MCF 10A (cell line): Measurements from ENCODE around the gene AP2B1. TPM values are rescaled to one million over a fixed set of nuclear protein-coding genes. Genes with fewer than 3 reads are reported as not detected.

Experiments
- BruUV-seq: library from RNA; stranded (reverse); fragments of 400-500 nt; replicated peaks from 2 replicates; lab custom pipeline; 2021; lab: Mats Ljungman, UMichigan
- CTCF ChIA-PET: fragments of 300-600 bp; sonication (Branson Sonifier 250); formaldehyde crosslinking; extraction: SDS; loops from one replicate; lab custom pipeline; 2021; ENCODE audit warnings: antibody characterized with exemption, inconsistent platforms; lab: Yijun Ruan, JAX
- POLR2A ChIA-PET: fragments of 300-600, 350-650 bp; sonication (Branson Sonifier 250); formaldehyde crosslinking; extraction: SDS; loops from one replicate; lab custom pipeline; 2020; ENCODE audit warnings: antibody characterized with exemption, inconsistent platforms; lab: Yijun Ruan, JAX
- DNase-seq: peaks from one replicate; pipeline ENCODE4 v3.0.0-alpha.2; 2018; ENCODE audit not compliant: unreplicated experiment
- H3K27ac Mint-ChIP-seq: one replicate; pipeline ENCODE4 v1.8.0; 2022; ENCODE audit warnings: mild to moderate bottlenecking, low read depth, mixed read lengths; ENCODE audit not compliant: unreplicated experiment
- H3K27me3 Mint-ChIP-seq: one replicate; pipeline ENCODE4 v1.8.0; 2022; ENCODE audit warnings: mixed read lengths; ENCODE audit not compliant: insufficient read depth, unreplicated experiment
- H3K36me3 Mint-ChIP-seq: one replicate; pipeline ENCODE4 v1.8.0; 2022; ENCODE audit warnings: mild to moderate bottlenecking, moderate library complexity, mixed read lengths; ENCODE audit not compliant: insufficient read depth, unreplicated experiment
- H3K4me1 Mint-ChIP-seq: one replicate; pipeline ENCODE4 v1.8.0; 2022; ENCODE audit warnings: mixed read lengths; ENCODE audit not compliant: insufficient read depth, unreplicated experiment
- H3K4me3 Mint-ChIP-seq: one replicate; pipeline ENCODE4 v1.8.0; 2022; ENCODE audit warnings: mild to moderate bottlenecking, moderate library complexity, mixed read lengths; ENCODE audit not compliant: unreplicated experiment
- H3K9me3 Mint-ChIP-seq: one replicate; pipeline ENCODE4 v1.8.0; 2022; ENCODE audit warnings: mixed read lengths; ENCODE audit not compliant: unreplicated experiment
- intact Hi-C: fragments of 100-400 bp; cut with micrococcal nuclease; formaldehyde crosslinking; loops from 2 replicates; pipeline ENCODE4 v1.14.1; 2022
- total RNA-seq: library from RNA; stranded (reverse); gene quantifications from 2 replicates; pipeline ENCODE4 v1.2.3, GENCODE V29; 2022
- TF ChIP-seq, protein P1 (sequence below): fragments of 200-600 bp; IDR thresholded peaks from one replicate; pipeline ENCODE4 v1.8.0; 2022; ENCODE audit warnings: antibody characterized with exemption, mild to moderate bottlenecking; ENCODE audit not compliant: unreplicated experiment

The AP2B1 gene
- total RNA-seq, 1 experiment from 2014 or later: 227 TPM

DNA sequence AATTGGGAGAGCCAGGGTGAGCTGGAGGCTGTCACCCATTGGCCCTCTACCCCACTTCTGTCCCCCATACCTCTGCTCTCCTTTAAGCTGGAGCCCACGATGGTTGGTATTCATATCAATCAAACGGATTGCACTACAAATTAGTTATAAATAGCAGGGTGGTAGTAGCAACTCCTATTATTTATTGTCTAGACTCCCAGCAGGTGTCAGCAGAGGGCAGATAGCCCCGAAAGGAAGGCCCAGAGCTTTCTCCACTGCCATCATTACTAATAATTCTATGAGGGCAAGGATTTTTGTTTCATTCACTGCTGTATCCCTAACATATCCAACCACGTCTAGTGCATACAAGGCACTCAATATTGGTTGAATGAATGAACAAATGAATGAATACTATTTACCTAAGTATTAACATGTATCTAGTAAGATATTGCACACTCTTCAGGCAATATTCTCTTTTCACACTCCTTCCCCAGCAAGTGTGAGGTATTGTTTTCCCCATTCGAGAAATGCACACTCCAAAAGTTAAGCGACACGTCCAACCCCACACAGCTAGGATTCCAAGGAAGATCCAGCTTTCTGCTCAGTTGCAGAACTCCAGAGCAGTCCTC lies 179.9 kb downstream of the AP2B1 start:
- ChIA-PET POLR2A (interaction anchor here (0.8 to 27.6 kb wide), 4 partner anchors 8 to 42 kb away, joined by 3 to 736 read pairs (median 247); partner anchors contain the start of genes MMP28 and TAF15), CTCF (interaction anchor here (0.7 to 30.0 kb wide), 13 partner anchors 9 to 155 kb away, joined by 3 to 684 read pairs (median 6); partner anchors contain the start of genes GAS2L2, MMP28 and TAF15)
- intact Hi-C loops: loop anchor here (1.0 kb wide), 1 partner anchor 37 kb away; no protein-coding TSS in a partner anchor
- no TSS peak for BruUV-seq
- Mint-ChIP-seq H3K4me3 (no peak overlapping the region), H3K9me3 (no peaks in the 10 kb centered on the region), H3K4me1 (peaks cover 13% of the 10 kb centered on the region), H3K27ac (no peak overlapping the region), H3K27me3 (no peaks in the 10 kb centered on the region), H3K36me3 (peaks cover 12% of the 10 kb centered on the region)
- peak; percentile 69 for DNase-seq
- TF ChIP-seq, protein P1, sequence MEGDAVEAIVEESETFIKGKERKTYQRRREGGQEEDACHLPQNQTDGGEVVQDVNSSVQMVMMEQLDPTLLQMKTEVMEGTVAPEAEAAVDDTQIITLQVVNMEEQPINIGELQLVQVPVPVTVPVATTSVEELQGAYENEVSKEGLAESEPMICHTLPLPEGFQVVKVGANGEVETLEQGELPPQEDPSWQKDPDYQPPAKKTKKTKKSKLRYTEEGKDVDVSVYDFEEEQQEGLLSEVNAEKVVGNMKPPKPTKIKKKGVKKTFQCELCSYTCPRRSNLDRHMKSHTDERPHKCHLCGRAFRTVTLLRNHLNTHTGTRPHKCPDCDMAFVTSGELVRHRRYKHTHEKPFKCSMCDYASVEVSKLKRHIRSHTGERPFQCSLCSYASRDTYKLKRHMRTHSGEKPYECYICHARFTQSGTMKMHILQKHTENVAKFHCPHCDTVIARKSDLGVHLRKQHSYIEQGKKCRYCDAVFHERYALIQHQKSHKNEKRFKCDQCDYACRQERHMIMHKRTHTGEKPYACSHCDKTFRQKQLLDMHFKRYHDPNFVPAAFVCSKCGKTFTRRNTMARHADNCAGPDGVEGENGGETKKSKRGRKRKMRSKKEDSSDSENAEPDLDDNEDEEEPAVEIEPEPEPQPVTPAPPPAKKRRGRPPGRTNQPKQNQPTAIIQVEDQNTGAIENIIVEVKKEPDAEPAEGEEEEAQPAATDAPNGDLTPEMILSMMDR: peak; percentile 59

DNA sequence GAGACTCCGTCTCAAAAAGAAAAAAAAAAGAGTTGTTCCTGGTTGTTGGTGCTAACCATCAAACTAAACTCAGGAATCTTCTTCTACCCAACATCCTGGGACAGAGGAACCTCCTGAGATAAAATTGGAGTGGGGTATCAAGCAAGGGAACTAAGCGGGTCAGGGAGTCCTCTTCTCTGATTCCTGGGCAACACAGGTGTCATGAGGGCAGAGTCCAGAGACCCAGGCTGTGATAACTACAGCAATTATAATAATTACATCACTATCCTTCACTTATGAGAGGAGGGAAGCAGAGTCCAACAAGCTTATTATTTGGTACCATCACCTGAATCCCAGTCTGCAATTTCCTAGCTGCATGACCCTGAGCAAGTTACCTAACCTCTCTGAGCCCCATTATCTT lies 181.7 kb downstream of the AP2B1 start:
- peaks cover 13% of the 10 kb centered on the region for H3K4me1 Mint-ChIP-seq
- intact Hi-C loops: no loop called here
- H3K4me3 Mint-ChIP-seq: no peak overlapping the region
- peaks cover 20% of the 10 kb centered on the region for H3K36me3 Mint-ChIP-seq
- TF ChIP-seq, protein P1: no peak
- ChIA-PET POLR2A (interaction anchor here (26.1 to 27.6 kb wide), 2 partner anchors 21 to 40 kb away, joined by 489 to 736 read pairs; partner anchors contain the start of genes MMP28 and TAF15), CTCF (interaction anchor here (1.0 to 30.0 kb wide), 4 partner anchors 17 to 70 kb away, joined by 3 to 684 read pairs (median 78); partner anchors contain the start of genes MMP28 and TAF15)
- H3K27me3 Mint-ChIP-seq: no peaks in the 10 kb centered on the region
- DNase-seq: no peak
- H3K9me3 Mint-ChIP-seq: no peaks in the 10 kb centered on the region
- no peak overlapping the region for H3K27ac Mint-ChIP-seq
- BruUV-seq: no TSS peak

DNA sequence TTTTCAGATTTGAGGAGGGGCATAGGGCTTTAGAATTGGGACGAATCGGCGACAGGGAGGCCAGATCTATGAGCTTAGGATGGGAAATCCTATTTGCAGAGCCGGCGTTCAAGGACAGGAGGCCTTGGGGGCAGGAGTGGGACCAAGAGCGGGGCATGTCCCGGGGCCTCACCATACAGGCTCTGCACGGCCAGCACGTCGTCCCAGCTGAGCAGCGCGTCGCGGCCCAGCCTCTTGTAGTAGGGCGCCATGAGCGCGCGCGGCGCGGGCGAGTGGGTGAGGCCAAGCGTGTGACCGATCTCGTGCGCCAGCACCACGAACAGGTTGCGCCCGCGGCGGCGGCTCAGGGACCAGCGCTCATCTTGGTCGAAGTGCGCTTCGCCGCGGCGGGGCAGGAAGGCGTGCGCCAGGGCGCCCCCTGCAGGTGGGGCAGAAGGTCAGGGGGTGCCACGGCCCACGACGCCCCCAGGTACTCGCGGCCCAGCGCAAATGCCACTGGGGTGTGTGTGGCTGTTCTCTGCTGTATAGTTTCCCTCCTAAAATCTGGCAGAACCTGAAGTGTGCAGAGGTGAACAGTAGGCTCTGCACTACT lies 182.9 kb downstream of the AP2B1 start:
- H3K27me3 Mint-ChIP-seq: no peaks in the 10 kb centered on the region
- POLR2A ChIA-PET: interaction anchor here (0.5 to 27.6 kb wide), 3 partner anchors 20 to 705 kb away, joined by 3 to 736 read pairs (median 489); partner anchors contain the start of genes MMP28 and TAF15
- peaks cover 20% of the 10 kb centered on the region for H3K36me3 Mint-ChIP-seq
- TF ChIP-seq, protein P1: peak; percentile 50
- no TSS peak for BruUV-seq
- H3K4me1 Mint-ChIP-seq: peaks cover 16% of the 10 kb centered on the region
- H3K4me3 Mint-ChIP-seq: no peak overlapping the region
- intact Hi-C loops: no loop called here
- no peak for DNase-seq
- no peak overlapping the region for H3K27ac Mint-ChIP-seq
- H3K9me3 Mint-ChIP-seq: no peaks in the 10 kb centered on the region
- CTCF ChIA-PET: interaction anchor here (0.6 to 30.0 kb wide), 9 partner anchors 10 to 508 kb away, joined by 3 to 684 read pairs (median 4); partner anchors contain the start of genes MMP28 and TAF15

DNA sequence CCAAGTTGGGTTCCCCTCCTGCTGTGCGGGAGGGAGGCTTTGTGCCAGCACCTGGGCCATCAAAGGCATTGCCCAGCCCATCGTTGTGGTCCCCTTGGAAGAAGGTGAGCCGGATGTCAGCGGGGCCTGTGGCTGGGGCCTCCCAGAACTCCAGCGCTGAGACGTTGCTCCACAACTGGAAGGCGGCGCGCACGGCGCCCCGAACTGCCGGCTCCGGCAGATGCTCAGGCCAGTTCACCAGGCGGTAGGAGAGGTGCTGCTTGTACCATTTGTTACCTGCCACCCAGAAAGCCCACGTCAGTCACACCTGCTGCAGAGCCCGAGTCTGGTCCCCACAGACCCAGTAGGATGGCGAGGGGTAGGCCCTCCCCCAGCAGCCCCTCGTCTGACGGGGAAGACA lies 186.0 kb downstream of the AP2B1 start:
- POLR2A ChIA-PET: interaction anchor here (26.1 to 27.6 kb wide), 2 partner anchors 17 to 36 kb away, joined by 489 to 736 read pairs; partner anchors contain the start of genes MMP28 and TAF15
- CTCF ChIA-PET: interaction anchor here (2.0 to 30.0 kb wide), 2 partner anchors 10 to 36 kb away, joined by 9 to 684 read pairs; partner anchors contain the start of gene TAF15
- H3K27ac Mint-ChIP-seq: no peak overlapping the region
- peaks cover 30% of the 10 kb centered on the region for H3K4me1 Mint-ChIP-seq
- BruUV-seq: no TSS peak
- H3K36me3 Mint-ChIP-seq: peaks cover 28% of the 10 kb centered on the region
- intact Hi-C loops: no loop called here
- H3K9me3 Mint-ChIP-seq: no peaks in the 10 kb centered on the region
- DNase-seq: no peak
- TF ChIP-seq, protein P1: no peak
- no peak overlapping the region for H3K4me3 Mint-ChIP-seq
- no peaks in the 10 kb centered on the region for H3K27me3 Mint-ChIP-seq
